Mesendoderm (in vitro differentiated cells): ENCODE measurements around the gene SYDE1.
A peak's percentile ranks its signal among the peaks of the same experiment; 100 is the strongest.

Experiments used
- DNase-seq: peaks from one replicate; pipeline ENCODE4 v3.0.0; 2013
- H2AK5ac ChIP-seq: 2 replicates; pipeline ENCODE4 v1.6.1; 2013; ENCODE audit warnings: low read length, inconsistent platforms
- H2BK120ac ChIP-seq: 2 replicates; pipeline ENCODE4 v1.6.1; 2013; ENCODE audit warnings: low read depth, mild to moderate bottlenecking, low read length, moderate library complexity, mixed read lengths
- H2BK15ac ChIP-seq: replicated peaks from 2 replicates; pipeline ENCODE4 v1.6.1; 2013; ENCODE audit warnings: low read depth, mild to moderate bottlenecking, moderate library complexity
- H2BK5ac ChIP-seq: 2 replicates; pipeline ENCODE4 v1.6.1; 2013; ENCODE audit warnings: low read length, inconsistent platforms
- H3K18ac ChIP-seq: 2 replicates; pipeline ENCODE4 v1.6.1; 2013; ENCODE audit warnings: mild to moderate bottlenecking, low read length, mixed read lengths
- H3K23ac ChIP-seq: one replicate; pipeline ENCODE4 v1.6.1; 2013; ENCODE audit warnings: low read length
- H3K27ac ChIP-seq: 2 replicates; pipeline ENCODE4 v1.5.1; 2013; ENCODE audit warnings: low read depth, mild to moderate bottlenecking, inconsistent platforms, low read length, moderate library complexity
- H3K27me3 ChIP-seq: 2 replicates; pipeline ENCODE4 v1.6.1; 2013; ENCODE audit warnings: low read length, control low read depth, mild to moderate bottlenecking, inconsistent platforms; ENCODE audit not compliant: insufficient read depth, poor library complexity
- H3K36me3 ChIP-seq: 2 replicates; pipeline ENCODE4 v1.6.1; 2013; ENCODE audit warnings: low read length, inconsistent platforms; ENCODE audit not compliant: control insufficient read depth, insufficient read depth
- H3K4ac ChIP-seq: one replicate; pipeline ENCODE4 v1.6.1; 2013; ENCODE audit warnings: low read depth, mild to moderate bottlenecking, low read length, moderate library complexity
- H3K4me1 ChIP-seq: 2 replicates; pipeline ENCODE4 v1.6.1; 2013; ENCODE audit warnings: low read depth, low read length, inconsistent platforms; ENCODE audit not compliant: control insufficient read depth
- H3K4me2 ChIP-seq: 2 replicates; pipeline ENCODE4 v1.6.1; 2013; ENCODE audit warnings: low read length
- H3K4me3 ChIP-seq: 2 replicates; pipeline ENCODE4 v1.5.1; 2013; ENCODE audit warnings: mild to moderate bottlenecking, low read length
- H3K56ac ChIP-seq: one replicate; pipeline ENCODE4 v1.6.1; 2013; ENCODE audit warnings: low read length
- H3K79me1 ChIP-seq: 2 replicates; pipeline ENCODE4 v1.6.1; 2013; ENCODE audit warnings: low read length, inconsistent platforms
- H3K79me2 ChIP-seq: 2 replicates; pipeline ENCODE4 v1.6.1; 2013; ENCODE audit warnings: mild to moderate bottlenecking, low read length; ENCODE audit not compliant: control insufficient read depth, insufficient read depth
- H3K9ac ChIP-seq: 2 replicates; pipeline ENCODE4 v1.6.1; 2013; ENCODE audit warnings: low read length, inconsistent platforms
- H4K5ac ChIP-seq: one replicate; pipeline ENCODE4 v1.6.1; 2013; ENCODE audit warnings: low read length
- H4K8ac ChIP-seq: one replicate; pipeline ENCODE4 v1.6.1; 2013; ENCODE audit warnings: low read depth, mild to moderate bottlenecking, control low read depth, low read length, moderate library complexity
- WGBS: extraction: QIAGEN DNeasy Blood & Tissue Kit; methylation state at CpG from one replicate; pipeline ENCODE4 v1.1.7; 2013; ENCODE audit warnings: low lambda C conversion rate, missing lambda C conversion rate; ENCODE audit not compliant: insufficient coverage; ENCODE audit errors: extremely low coverage; 5-methylcytosine and 5-hydroxymethylcytosine counted together

SYDE1 gene

DNA sequence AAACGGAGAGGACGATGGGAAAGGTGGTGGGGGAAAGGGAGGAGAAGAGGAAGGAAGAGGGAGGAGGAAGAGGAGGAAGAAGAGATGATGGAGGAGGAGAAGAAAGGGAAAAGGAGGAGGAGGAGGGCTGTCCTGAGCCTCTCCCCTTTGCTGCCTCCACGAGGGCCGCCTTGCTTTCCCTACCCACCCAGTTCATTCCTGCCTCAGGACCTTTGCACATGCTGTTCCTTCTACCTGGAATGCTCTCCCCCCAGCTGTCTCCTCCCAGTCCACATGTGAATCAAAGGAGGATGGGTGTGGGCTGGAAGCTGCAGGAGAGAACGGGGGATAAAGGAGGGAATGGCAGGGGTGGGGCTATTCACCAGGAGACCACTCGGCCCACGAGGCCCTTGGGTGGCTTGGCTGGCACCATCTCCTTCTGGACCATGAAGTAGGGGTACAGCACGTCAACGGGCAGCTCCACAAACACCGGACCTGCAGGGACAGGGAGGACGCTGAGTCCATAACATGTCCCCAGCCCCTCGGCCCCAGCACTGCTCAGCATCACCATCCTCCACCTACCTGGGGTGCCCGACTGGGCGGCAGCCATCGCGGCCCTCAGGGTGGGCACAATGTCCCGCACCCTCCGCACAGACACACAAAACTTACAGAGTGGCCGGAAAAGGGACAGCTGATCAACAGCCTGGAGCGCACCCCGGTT, 15.3 kb downstream of the SYDE1 start:
- Histone ChIP-seq H3K18ac (no peak overlapping the region), H3K27ac (no peak overlapping the region), H3K4me3 (no peak overlapping the region), H3K4me1 (no peaks in the 10 kb centered on the region), H2BK15ac (no peak overlapping the region), H4K5ac (no peak overlapping the region), H2AK5ac (no peak overlapping the region), H2BK120ac (no peak overlapping the region), H2BK5ac (no peak overlapping the region), H3K4ac (no peak overlapping the region), H4K8ac (no peak overlapping the region), H3K79me2 (peaks cover 4% of the 10 kb centered on the region), H3K27me3 (no peaks in the 10 kb centered on the region), H3K36me3 (peaks cover 3% of the 10 kb centered on the region), H3K79me1 (peaks cover 9% of the 10 kb centered on the region), H3K23ac (no peak overlapping the region), H3K9ac (no peak overlapping the region), H3K56ac (no peak overlapping the region), H3K4me2 (no peak overlapping the region)
- no peak for DNase-seq
- WGBS, result 100% methylated on average over 2 of the region's 21 CpGs

DNA sequence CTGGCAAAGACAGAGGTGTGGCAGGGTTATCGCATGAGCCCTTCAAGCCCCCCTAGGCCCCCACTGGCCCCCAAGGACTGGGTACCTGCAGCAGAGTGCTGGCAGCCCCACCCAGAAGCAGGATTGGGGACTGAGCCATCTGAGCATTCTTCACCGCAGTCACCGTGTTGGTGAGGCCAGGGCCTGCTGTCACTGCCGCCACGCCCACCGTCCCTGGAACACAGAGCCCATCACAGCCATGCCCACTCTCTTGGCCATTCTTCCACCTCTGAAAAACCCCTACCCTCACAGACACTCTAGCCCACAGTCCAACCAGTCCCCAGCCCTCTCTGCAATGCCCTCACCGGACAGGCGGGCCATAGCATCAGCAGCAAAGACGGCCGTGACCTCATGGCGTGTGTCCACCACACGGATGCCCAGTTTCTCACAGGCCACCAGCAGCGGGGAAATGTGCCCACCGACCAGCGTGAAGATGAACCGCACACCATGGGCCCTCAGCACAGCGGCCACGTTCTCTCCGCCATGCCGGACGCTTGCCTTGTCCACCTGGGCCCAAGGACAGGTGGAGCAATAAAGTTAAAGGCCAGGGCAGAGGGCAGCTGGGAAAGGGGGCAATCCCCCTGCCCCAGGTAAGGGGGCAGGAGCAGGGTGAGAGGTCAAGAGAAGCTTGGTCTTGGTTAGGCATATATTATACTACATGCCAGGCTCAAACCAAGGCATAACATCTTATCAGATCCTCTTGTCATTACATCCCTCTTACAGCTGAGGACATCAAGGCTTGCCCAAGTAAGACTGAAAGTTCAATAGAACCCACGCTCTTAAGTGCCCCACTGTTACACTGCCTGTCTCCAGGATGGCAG, 16.1 kb downstream of the SYDE1 start:
- Histone ChIP-seq H3K4ac (no peak overlapping the region), H4K8ac (no peak overlapping the region), H4K5ac (no peak overlapping the region), H2BK15ac (no peak overlapping the region), H2AK5ac (no peak overlapping the region), H3K18ac (no peak overlapping the region), H3K4me3 (no peak overlapping the region), H3K23ac (no peak overlapping the region), H3K36me3 (no peaks in the 10 kb centered on the region), H3K27me3 (no peaks in the 10 kb centered on the region), H3K4me2 (no peak overlapping the region), H2BK120ac (no peak overlapping the region), H3K79me1 (peaks cover 9% of the 10 kb centered on the region), H3K27ac (no peak overlapping the region), H2BK5ac (no peak overlapping the region), H3K56ac (peak overlapping the region; percentile 97), H3K9ac (no peak overlapping the region), H3K4me1 (no peaks in the 10 kb centered on the region), H3K79me2 (peaks cover 4% of the 10 kb centered on the region)
- WGBS, result no CpG with 5 or more reads among the region's 22 CpGs
- DNase-seq, result no peak

DNA sequence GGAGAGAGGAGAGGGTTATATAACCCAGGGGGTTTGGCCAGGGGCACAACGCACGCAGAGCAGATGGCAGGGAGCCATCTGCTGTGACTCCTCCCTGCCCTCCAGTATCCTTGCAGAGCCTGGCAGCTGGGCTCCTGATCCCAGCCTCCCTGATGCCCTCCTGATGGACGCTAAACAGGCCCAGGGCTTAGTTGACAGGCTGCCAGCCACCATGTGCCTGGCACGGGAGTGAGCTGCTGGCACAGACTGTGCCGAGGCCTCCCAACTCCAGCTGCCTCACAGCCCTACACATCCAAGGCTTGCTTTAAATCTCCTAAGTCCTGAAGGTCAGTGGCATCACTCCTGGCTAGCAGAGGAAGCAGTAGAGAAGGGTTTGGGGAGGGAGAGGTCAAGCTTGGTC, 16.7 kb downstream of the SYDE1 start:
- no CpG with 5 or more reads among the region's 5 CpGs for WGBS

DNA sequence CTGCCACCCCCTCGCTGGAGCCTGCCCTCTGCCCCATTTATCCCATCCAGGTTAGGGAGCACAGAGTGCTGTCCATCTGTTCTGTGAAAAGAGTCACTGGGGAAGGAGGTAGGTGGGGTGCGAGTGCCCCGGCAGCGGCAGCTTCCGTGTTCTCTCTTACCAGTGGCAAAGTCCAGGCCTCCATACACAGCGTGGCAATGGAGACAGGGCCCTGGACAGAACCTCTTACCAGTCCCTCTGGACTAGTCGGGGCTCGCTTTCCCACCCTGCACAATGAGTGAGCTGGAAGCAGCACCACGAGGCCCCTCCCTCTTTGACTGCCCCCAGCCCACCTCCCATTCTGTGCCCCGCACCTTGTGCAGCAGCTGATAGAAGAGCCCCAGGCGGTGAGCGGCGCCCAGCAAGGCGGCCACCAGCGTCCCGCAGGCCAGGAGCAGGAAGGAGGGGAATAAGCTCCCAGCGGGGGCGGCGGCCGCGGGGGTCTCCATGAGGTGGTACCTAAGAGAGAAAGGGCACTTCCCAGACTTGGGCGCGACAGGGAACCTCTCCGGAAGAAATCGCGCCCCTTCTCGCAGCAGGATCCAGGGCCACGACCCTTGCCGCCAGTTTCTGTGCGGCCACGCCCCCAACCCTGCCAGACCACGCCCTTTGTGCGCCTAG, 17.5 kb downstream of the SYDE1 start:
- Histone ChIP-seq H3K27ac (no peak overlapping the region), H2BK120ac (no peak overlapping the region), H3K18ac (no peak overlapping the region), H3K79me2 (peaks cover 4% of the 10 kb centered on the region), H3K56ac (peak overlapping the region; percentile 97), H2BK5ac (no peak overlapping the region), H3K23ac (peak overlapping the region; percentile 9), H4K8ac (no peak overlapping the region), H3K27me3 (no peaks in the 10 kb centered on the region), H3K4me2 (peak overlapping the region; percentile 85), H4K5ac (no peak overlapping the region), H3K36me3 (no peaks in the 10 kb centered on the region), H3K4me1 (no peaks in the 10 kb centered on the region), H3K4ac (no peak overlapping the region), H2BK15ac (no peak overlapping the region), H3K79me1 (peaks cover 9% of the 10 kb centered on the region), H2AK5ac (no peak overlapping the region), H3K4me3 (peak overlapping the region; percentile 63), H3K9ac (peak overlapping the region; percentile 85)
- DNase-seq, result no peak
- WGBS, result no CpG with 5 or more reads among the region's 33 CpGs

More for the DNA sequence above, 16.7 kb downstream of the SYDE1 start:
- DNase-seq, result no peak
- Histone ChIP-seq H3K79me2 (peaks cover 4% of the 10 kb centered on the region), H2BK5ac (no peak overlapping the region), H4K8ac (no peak overlapping the region), H3K23ac (no peak overlapping the region), H4K5ac (no peak overlapping the region), H3K27ac (no peak overlapping the region), H3K4ac (no peak overlapping the region), H2AK5ac (no peak overlapping the region), H3K79me1 (peaks cover 9% of the 10 kb centered on the region), H3K56ac (peak overlapping the region; percentile 97), H2BK15ac (no peak overlapping the region), H3K4me1 (no peaks in the 10 kb centered on the region), H2BK120ac (no peak overlapping the region), H3K9ac (peak overlapping the region; percentile 85), H3K4me2 (peak overlapping the region; percentile 8), H3K27me3 (no peaks in the 10 kb centered on the region), H3K36me3 (no peaks in the 10 kb centered on the region), H3K18ac (no peak overlapping the region), H3K4me3 (no peak overlapping the region)

DNA sequence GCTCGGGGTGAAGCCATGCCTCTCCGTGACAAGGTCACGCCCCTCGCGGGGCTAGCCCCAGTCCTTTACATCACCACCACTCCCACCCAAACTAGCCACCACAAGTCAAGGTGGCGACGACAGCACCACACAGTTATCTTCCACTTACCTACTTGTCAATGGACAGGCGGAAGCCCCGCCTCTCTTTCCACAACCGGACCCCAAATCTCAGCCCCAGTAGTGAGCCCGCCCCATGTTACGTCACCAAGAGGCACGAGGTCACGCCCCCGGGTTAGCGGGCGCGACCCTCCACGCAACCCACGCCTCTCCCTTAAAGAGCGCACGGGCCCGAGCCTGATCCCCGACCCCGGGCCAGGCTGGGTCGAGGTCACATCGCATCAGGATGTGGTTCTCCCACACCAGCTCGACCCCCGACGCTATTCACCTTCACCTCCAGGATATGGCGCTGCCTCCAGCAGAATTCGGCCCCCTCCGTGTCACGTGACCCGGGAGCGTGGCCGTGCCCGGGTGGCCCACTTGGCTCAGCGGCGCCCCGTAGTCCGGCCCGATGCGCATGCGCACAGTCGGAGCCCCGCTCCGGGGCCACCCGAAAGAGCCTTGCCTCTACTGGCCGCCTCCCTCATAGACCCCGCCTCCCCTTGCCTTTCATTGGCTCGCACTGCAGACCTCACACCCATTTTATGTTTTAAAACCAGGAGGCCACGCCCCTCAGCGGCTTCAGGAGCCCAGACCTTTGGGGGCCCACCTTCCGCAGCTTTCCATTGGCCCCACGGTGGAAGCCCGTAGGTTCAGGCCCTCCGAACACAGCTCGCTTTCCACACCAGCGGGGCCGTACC, 18.2 kb downstream of the SYDE1 start:
- Histone ChIP-seq H3K9ac (peak overlapping the region; percentile 85), H3K56ac (peak overlapping the region; percentile 97), H3K23ac (no peak overlapping the region), H2BK5ac (peak overlapping the region; percentile 82), H4K8ac (no peak overlapping the region), H3K4me3 (peak overlapping the region; percentile 63), H3K36me3 (no peaks in the 10 kb centered on the region), H2BK15ac (no peak overlapping the region), H3K4ac (no peak overlapping the region), H3K79me1 (peaks cover 9% of the 10 kb centered on the region), H2AK5ac (no peak overlapping the region), H4K5ac (no peak overlapping the region), H3K27ac (peak overlapping the region; percentile 56), H3K79me2 (peaks cover 4% of the 10 kb centered on the region), H3K4me1 (no peaks in the 10 kb centered on the region), H3K4me2 (peak overlapping the region; percentile 85), H3K27me3 (no peaks in the 10 kb centered on the region), H2BK120ac (no peak overlapping the region), H3K18ac (no peak overlapping the region)
- DNase-seq, result peak; percentile 99
- no CpG with 5 or more reads among the region's 61 CpGs for WGBS
